H1 (cell line): ENCODE results near the gene KLRC2. TPM values are rescaled to one million over a fixed set of nuclear protein-coding genes. Genes with fewer than 3 reads are reported as not detected.

Source experiments
- BCL11A ChIP-seq, 2 experiments: IDR thresholded peaks; one replicate each; pipeline ENCODE4 v1.6.1; 2011; ENCODE audit warnings: low read depth in 2 of 2, low read length in 2 of 2, mild to moderate bottlenecking in 2 of 2
- FOSL1 ChIP-seq: IDR thresholded peaks from 2 replicates; pipeline ENCODE4 v1.6.1; 2011; ENCODE audit warnings: mild to moderate bottlenecking, low read depth, low read length, moderate library complexity; ENCODE audit not compliant: insufficient read depth
- GABPA ChIP-seq: IDR thresholded peaks from 2 replicates; pipeline ENCODE4 v1.6.1; 2011; ENCODE audit warnings: mild to moderate bottlenecking, low read length, moderate library complexity, borderline replicate concordance; ENCODE audit not compliant: insufficient read depth
- RFX5 ChIP-seq: IDR thresholded peaks from 2 replicates; pipeline ENCODE4 v1.6.1; 2011; ENCODE audit warnings: low read depth, low read length, improper control_type of control experiment, borderline replicate concordance
- SIX5 ChIP-seq: IDR thresholded peaks from 2 replicates; pipeline ENCODE4 v1.6.1; 2011; ENCODE audit warnings: mild to moderate bottlenecking, low read depth, low read length
- SP2 ChIP-seq: IDR thresholded peaks from 2 replicates; pipeline ENCODE4 v1.6.1; 2012; ENCODE audit warnings: mild to moderate bottlenecking, low read length, inconsistent platforms
- TAF7 ChIP-seq: optimal IDR thresholded peaks from 2 replicates; pipeline ENCODE3; 2011; ENCODE audit warnings: low read depth, mild to moderate bottlenecking, inconsistent platforms, low read length, moderate library complexity, borderline replicate concordance
- YY1 ChIP-seq: IDR thresholded peaks from 2 replicates; pipeline ENCODE4 v1.6.1; 2011; ENCODE audit warnings: low read depth, mild to moderate bottlenecking, low read length
- polyA plus RNA-seq, 7 experiments: library from polyadenylated mRNA; depleted of rRNA in 3 of 7; stranded (reverse) in 5 of 7; unstranded in 2 of 7; fragments of >200 nt in 5 of 7; fragments of 200-250 nt in 2 of 7; gene quantifications; 1 replicate in 5 of 7; 2 replicates in 1 of 7; 4 replicates in 1 of 7; pipeline versions ENCODE4 v1.2.1 to v1.2.3, GENCODE V29; 2011 to 2013; ENCODE audit warnings: missing spikeins in 2 of 7, mixed read lengths in 2 of 7
- total RNA-seq: library from RNA; stranded (reverse); fragmentation: NEBNext Ultra II Directional; extraction: Animal tissue kit (Norgen Biotek cat#: 25700); gene quantifications from 2 replicates; pipeline ENCODE4 v1.2.1, GENCODE V29; 2021

Gene KLRC2
- total and polyA plus RNA-seq, 2 of the 8 experiments (the other 6 are each of a cell fraction or from before 2014, with no cell fraction given) = not detected

DNA sequence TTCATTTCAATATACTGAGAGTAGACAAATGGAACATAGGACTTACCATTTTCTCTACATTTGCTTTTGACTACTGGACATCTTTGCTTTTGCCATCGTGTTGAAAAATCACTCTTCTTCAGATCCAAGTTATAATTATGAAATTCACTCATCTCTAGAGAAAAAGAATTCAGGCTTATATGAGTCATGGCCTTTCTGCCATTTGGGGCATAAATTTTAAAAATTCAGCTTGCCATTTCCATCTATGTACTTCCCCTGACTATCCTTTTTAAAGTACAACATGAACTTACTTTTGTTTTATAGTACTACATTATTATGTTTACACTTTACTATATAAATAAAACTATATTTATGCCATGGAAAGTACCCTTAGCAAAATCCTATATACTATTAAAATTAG lies 49.0 kb downstream of the KLRC2 start (continued):
- TF ChIP-seq GABPA = no peak
- TF ChIP-seq SIX5 = no peak
- TF ChIP-seq YY1 = no peak
- no peak for TF ChIP-seq BCL11A (IDR thresholded peaks at IDR 0.05; ENCODE audit: low read depth in 2 of 2, low read length in 2 of 2)
- TF ChIP-seq FOSL1 = no peak
- no peak for TF ChIP-seq SP2
- TF ChIP-seq RFX5 = no peak
- no peak for TF ChIP-seq TAF7
